ENCODE results near the gene SEPSECS.

SEPSECS gene

GRCh38 chr4:25080571-25080970, 79.7 kb downstream of the SEPSECS start:
- DNase-seq (ENCODE audit: low read depth) = no peak

- no peak for DNase-seq (ENCODE audit: low read depth)
Measured at GRCh38 chr4:25078523-25078922, 81.7 kb downstream of the SEPSECS start.

DNA sequence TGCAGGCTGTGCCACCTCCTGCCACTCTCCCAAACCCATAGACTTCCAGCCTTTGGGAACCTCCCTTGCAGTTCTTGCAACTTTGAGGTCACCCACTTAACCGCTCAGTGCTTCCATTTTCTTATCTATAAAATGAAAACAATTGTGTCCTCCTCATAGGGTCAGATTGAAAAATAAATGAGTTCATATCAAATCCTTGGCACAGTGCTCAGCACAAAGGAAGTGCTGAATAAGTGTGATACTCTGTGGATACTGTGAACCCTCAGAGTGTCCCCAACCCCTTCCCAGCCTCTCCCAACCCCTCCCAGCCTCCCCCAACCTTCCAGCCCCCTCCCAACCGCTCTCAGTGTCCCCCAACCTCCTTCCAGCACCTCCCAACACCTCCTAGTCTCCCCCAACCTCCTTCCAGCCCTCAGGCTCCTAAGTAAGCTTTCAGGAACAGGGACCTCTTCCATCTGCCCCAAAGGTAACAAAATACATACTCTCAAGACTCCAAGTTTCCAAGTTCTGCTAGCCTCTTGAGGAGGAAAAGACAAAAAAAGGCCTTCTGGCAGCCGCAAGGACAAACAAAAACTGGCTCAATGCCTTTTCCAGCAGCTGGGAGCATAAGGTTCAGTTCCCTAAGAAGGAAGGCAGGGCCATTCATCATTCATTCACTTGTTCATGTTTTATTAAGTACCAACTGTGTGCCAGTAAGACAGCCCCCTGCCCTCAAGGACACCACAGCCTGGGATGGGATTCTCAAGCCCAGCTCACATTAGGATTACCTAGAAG, 83.4 kb downstream of the SEPSECS start:
- no peak for DNase-seq (ENCODE audit: low read depth)

GRCh38 chr4:25075851-25076250, 84.4 kb downstream of the SEPSECS start:
- DNase-seq (ENCODE audit: low read depth) = no peak

GRCh38 chr4:25075129-25075528, 85.1 kb downstream of the SEPSECS start:
- DNase-seq (ENCODE audit: low read depth) = no peak

- no peak for DNase-seq (ENCODE audit: low read depth)
Measured at GRCh38 chr4:25070545-25070944, 89.7 kb downstream of the SEPSECS start.
